ENCODE data around the gene SPACA5.

GRCh38 chrX:48025561-48025960 is 18.8 kb downstream of the SPACA5 start:
- TF ChIP-seq CTCF (IDR thresholded peaks at IDR 0.05; ENCODE audit: low read depth, low read length, poor library complexity, severe bottlenecking) (peak; percentile 65), EZH2phosphoT487 (IDR thresholded peaks at IDR 0.05; ENCODE audit: borderline replicate concordance, low read length) (no peak)

Measured in DOHH2 (cell line).